ENCODE data around the gene RBM18. TPM values are rescaled to one million over a fixed set of nuclear protein-coding genes. Genes with fewer than 3 reads are reported as not detected.

The RBM18 gene
- total RNA-seq, 1 donor from 2014 or later: 29.1 TPM

GRCh38 chr9:122225312-122226141, 39.1 kb downstream of the RBM18 start:
- peaks cover 8% of the 10 kb centered on the region for H3K4me1 ChIP-seq (ENCODE audit: insufficient read depth, low read length)
- H3K27me3 ChIP-seq (ENCODE audit: insufficient read depth, low read length): peaks cover 90% of the 10 kb centered on the region
- H3K9ac ChIP-seq (ENCODE audit: low read length): no peak overlapping the region
- H3K27ac ChIP-seq (ENCODE audit: low read depth, low read length): no peak overlapping the region
- TF ChIP-seq CTCF (IDR thresholded peaks at IDR 0.05; ENCODE audit: insufficient read depth, low read depth, low read length): no peak
- TF ChIP-seq EZH2 (IDR thresholded peaks at IDR 0.05; ENCODE audit: insufficient read depth, low read length): no peak
- H3K9me3 ChIP-seq (ENCODE audit: insufficient read depth, low read depth, low read length): peaks cover 3% of the 10 kb centered on the region
- Mint-ChIP-seq H3K27ac (ENCODE audit: unreplicated experiment) (peak overlapping the region; percentile 58), H3K36me3 (ENCODE audit: low read depth, unreplicated experiment) (peaks cover 3% of the 10 kb centered on the region), H3K4me1 (ENCODE audit: low read depth, unreplicated experiment) (peaks cover 2% of the 10 kb centered on the region), H3K4me3 (ENCODE audit: unreplicated experiment) (no peak overlapping the region), H3K9me3 (ENCODE audit: unreplicated experiment) (peaks cover 17% of the 10 kb centered on the region), H3K27me3 (ENCODE audit: low read depth, unreplicated experiment) (peaks cover 65% of the 10 kb centered on the region)
- H3K79me2 ChIP-seq (ENCODE audit: insufficient read depth, low read length): no peaks in the 10 kb centered on the region
- H4K20me1 ChIP-seq (ENCODE audit: insufficient read depth, low read length): peaks cover 12% of the 10 kb centered on the region
- no peaks in the 10 kb centered on the region for H3K36me3 ChIP-seq (ENCODE audit: insufficient read depth, low read length)
- peak overlapping the region; percentile 18 for H2AFZ ChIP-seq (ENCODE audit: low read depth, low read length)
- FAIRE-seq (no peak), DNase-seq (ENCODE audit: low read depth) (no peak)
- H3K4me2 ChIP-seq (ENCODE audit: low read length): peak overlapping the region; percentile 39
- peak overlapping the region; percentile 17 for H3K4me3 ChIP-seq (ENCODE audit: insufficient read depth, low read depth, low read length)

- Mint-ChIP-seq H3K9me3 (ENCODE audit: unreplicated experiment) (peaks cover 21% of the 10 kb centered on the region), H3K36me3 (ENCODE audit: low read depth, unreplicated experiment) (peaks cover 3% of the 10 kb centered on the region), H3K27me3 (ENCODE audit: low read depth, unreplicated experiment) (peaks cover 86% of the 10 kb centered on the region), H3K4me3 (ENCODE audit: unreplicated experiment) (no peak overlapping the region), H3K27ac (ENCODE audit: unreplicated experiment) (no peak overlapping the region), H3K4me1 (ENCODE audit: low read depth, unreplicated experiment) (peaks cover 2% of the 10 kb centered on the region)
- Histone ChIP-seq H3K36me3 (ENCODE audit: insufficient read depth, low read length) (no peaks in the 10 kb centered on the region), H3K4me2 (ENCODE audit: low read length) (no peak overlapping the region), H3K27ac (ENCODE audit: low read depth, low read length) (no peak overlapping the region), H3K9ac (ENCODE audit: low read length) (no peak overlapping the region), H3K27me3 (ENCODE audit: insufficient read depth, low read length) (peaks cover 93% of the 10 kb centered on the region), H3K4me1 (ENCODE audit: insufficient read depth, low read length) (peaks cover 3% of the 10 kb centered on the region), H3K79me2 (ENCODE audit: insufficient read depth, low read length) (no peaks in the 10 kb centered on the region), H3K9me3 (ENCODE audit: insufficient read depth, low read depth, low read length) (peaks cover 3% of the 10 kb centered on the region), H2AFZ (ENCODE audit: low read depth, low read length) (no peak overlapping the region), H4K20me1 (ENCODE audit: insufficient read depth, low read length) (peaks cover 27% of the 10 kb centered on the region), H3K4me3 (ENCODE audit: insufficient read depth, low read depth, low read length) (no peak overlapping the region)
- DNase-seq (ENCODE audit: low read depth): no peak
- FAIRE-seq: no peak
- no peak for TF ChIP-seq CTCF (IDR thresholded peaks at IDR 0.05; ENCODE audit: insufficient read depth, low read depth, low read length)
Observed at GRCh38 chr9:122223435-122223834, 41.2 kb downstream of the RBM18 start.

- H3K4me1 ChIP-seq (ENCODE audit: insufficient read depth, low read length): no peaks in the 10 kb centered on the region
- H3K4me1 Mint-ChIP-seq (ENCODE audit: low read depth, unreplicated experiment): peaks cover 2% of the 10 kb centered on the region
Observed at GRCh38 chr9:122222791-122223190, 41.8 kb downstream of the RBM18 start.

More at GRCh38 chr9:122222791-122223190, 41.8 kb downstream of the RBM18 start:
- no peak overlapping the region for H2AFZ ChIP-seq (ENCODE audit: low read depth, low read length)
- H3K27ac ChIP-seq (ENCODE audit: low read depth, low read length): no peak overlapping the region
- no peak for DNase-seq (ENCODE audit: low read depth)
- Mint-ChIP-seq H3K27me3 (ENCODE audit: low read depth, unreplicated experiment) (peaks cover 92% of the 10 kb centered on the region), H3K27ac (ENCODE audit: unreplicated experiment) (no peak overlapping the region), H3K9me3 (ENCODE audit: unreplicated experiment) (peaks cover 23% of the 10 kb centered on the region), H3K36me3 (ENCODE audit: low read depth, unreplicated experiment) (peaks cover 3% of the 10 kb centered on the region), H3K4me3 (ENCODE audit: unreplicated experiment) (no peak overlapping the region)
- TF ChIP-seq EZH2 (IDR thresholded peaks at IDR 0.05; ENCODE audit: insufficient read depth, low read length) (no peak), CTCF (IDR thresholded peaks at IDR 0.05; ENCODE audit: insufficient read depth, low read depth, low read length) (no peak)
- no peak overlapping the region for H3K4me3 ChIP-seq (ENCODE audit: insufficient read depth, low read depth, low read length)
- peaks cover 97% of the 10 kb centered on the region for H3K27me3 ChIP-seq (ENCODE audit: insufficient read depth, low read length)
- H3K4me2 ChIP-seq (ENCODE audit: low read length): no peak overlapping the region
- H3K9me3 ChIP-seq (ENCODE audit: insufficient read depth, low read depth, low read length): peaks cover 3% of the 10 kb centered on the region
- peaks cover 27% of the 10 kb centered on the region for H4K20me1 ChIP-seq (ENCODE audit: insufficient read depth, low read length)
- no peaks in the 10 kb centered on the region for H3K36me3 ChIP-seq (ENCODE audit: insufficient read depth, low read length)
- H3K79me2 ChIP-seq (ENCODE audit: insufficient read depth, low read length): no peaks in the 10 kb centered on the region
- no peak for FAIRE-seq
- no peak overlapping the region for H3K9ac ChIP-seq (ENCODE audit: low read length)
